HG03060 (cell line): Measurements from ENCODE around the gene RPL28.
"Not testable (repeated sequence)": the region's sequence is repeated elsewhere in the genome, so short reads cannot be mapped to it uniquely, and the experiment has no call there.

Experiments
- ATAC-seq: cut with Tn5 transposase; IDR thresholded peaks from one replicate; pipeline ENCODE4 v1.9.1; 2021; ENCODE audit warnings: low read depth, moderate number of reproducible peaks; ENCODE audit not compliant: unreplicated experiment

The RPL28 gene

GRCh38 chr19:55391191-55391670 is 5.5 kb downstream of the RPL28 start:
- ATAC-seq = no peak

GRCh38 chr19:55391702-55392615 is 6.2 kb downstream of the RPL28 start:
- no peak for ATAC-seq

- no peak for ATAC-seq
Observed at GRCh38 chr19:55392820-55393761, 7.4 kb downstream of the RPL28 start.

GRCh38 chr19:55398200-55398925 is 12.6 kb downstream of the RPL28 start:
- no peak for ATAC-seq

- no peak for ATAC-seq
Observed at GRCh38 chr19:55400281-55401087, 14.8 kb downstream of the RPL28 start.

- ATAC-seq = not testable (repeated sequence)
Observed at GRCh38 chr19:55401390-55401789, 15.7 kb downstream of the RPL28 start.

GRCh38 chr19:55402509-55402908 is 16.8 kb downstream of the RPL28 start:
- no peak for ATAC-seq

GRCh38 chr19:55405638-55406037 is 19.9 kb downstream of the RPL28 start:
- no peak for ATAC-seq

DNA sequence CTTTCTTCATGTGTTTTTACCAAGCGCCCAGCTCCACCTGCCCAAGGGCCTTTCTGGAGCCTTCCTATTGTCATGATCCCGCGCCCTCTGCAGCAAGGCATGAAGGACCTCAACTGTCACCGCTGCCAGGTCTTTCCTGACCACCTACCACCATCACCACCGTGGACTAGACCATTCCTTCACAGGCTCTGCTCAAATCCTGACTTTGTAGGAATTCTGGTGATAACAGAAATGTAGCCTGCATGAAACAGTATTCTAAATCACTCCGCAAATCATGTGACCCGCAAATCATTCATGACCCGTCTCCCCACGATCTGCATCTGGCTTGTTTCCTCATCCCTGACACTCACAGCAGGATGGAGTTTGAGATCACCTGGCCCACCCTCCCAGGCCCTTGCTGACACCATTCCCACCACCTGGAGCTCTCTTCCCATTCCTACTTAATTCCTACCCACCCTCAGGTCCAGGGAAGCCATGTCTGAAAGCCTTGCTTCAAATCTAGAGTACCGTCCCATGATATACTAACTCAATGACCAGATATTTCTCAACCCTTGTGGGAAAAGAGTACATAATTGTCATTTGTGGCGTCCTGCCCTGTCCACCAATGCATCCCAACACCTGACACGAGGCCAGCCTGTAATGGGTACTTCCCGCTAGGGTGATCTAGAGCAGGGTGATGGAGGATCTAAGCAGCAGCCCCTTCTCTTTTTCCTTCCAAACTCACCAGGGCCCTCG is 20.5 kb downstream of the RPL28 start:
- ATAC-seq = no peak

DNA sequence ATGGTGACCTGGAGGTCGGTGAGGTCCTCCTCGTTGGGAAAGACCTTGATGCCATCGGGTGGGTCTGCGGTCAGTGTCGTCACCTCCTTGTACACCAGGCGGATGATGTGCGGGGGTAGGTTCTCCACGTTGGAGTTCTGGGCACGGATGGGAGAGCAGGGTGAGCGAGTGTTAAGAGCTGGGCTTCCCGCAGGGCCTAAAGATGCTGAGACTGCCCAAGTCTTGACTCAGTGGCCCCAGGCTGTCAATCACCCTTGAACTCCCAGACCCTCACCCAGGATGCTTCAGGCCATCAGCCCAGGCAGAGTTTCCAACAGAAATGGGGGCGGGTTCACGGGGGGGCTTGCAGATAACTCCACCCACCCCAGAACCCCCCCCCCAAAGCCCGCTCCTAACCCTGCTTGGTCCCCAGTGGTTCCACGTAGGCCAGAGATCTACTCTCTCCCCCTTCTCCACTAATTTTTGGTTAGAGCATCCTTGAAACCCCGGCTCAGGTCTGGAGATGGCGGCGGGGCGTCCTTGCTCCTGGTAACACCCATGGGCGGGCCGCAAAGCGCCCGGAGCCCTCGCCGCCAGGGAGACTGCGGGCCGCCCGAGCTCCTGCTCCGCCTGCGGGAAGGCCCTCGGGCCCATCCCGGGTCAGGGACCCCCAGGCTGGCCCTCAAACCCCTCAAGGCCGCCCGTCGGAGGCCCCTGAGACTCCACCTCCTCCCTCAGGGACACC is 21.3 kb downstream of the RPL28 start:
- ATAC-seq = no peak

DNA sequence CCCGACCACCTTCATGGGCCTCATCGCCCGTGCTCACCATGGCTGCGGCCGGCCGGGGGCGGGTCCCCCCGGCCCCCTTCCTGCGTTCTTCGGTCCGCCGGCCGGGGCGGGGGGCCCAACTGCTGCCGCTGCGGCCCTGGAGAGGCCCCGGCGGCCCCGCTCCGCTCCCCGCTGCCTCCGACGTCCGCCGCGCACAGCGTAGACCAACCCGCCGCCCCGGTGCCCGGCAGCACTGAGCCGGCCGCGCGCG is 21.7 kb downstream of the RPL28 start, which contains the start of gene UBE2S:
UBE2S (minus strand) TSS at position 239 of the 250 bp plus-strand sequence; CDS start at position 40, 199 bp downstream.
- ATAC-seq = not testable (repeated sequence)

DNA sequence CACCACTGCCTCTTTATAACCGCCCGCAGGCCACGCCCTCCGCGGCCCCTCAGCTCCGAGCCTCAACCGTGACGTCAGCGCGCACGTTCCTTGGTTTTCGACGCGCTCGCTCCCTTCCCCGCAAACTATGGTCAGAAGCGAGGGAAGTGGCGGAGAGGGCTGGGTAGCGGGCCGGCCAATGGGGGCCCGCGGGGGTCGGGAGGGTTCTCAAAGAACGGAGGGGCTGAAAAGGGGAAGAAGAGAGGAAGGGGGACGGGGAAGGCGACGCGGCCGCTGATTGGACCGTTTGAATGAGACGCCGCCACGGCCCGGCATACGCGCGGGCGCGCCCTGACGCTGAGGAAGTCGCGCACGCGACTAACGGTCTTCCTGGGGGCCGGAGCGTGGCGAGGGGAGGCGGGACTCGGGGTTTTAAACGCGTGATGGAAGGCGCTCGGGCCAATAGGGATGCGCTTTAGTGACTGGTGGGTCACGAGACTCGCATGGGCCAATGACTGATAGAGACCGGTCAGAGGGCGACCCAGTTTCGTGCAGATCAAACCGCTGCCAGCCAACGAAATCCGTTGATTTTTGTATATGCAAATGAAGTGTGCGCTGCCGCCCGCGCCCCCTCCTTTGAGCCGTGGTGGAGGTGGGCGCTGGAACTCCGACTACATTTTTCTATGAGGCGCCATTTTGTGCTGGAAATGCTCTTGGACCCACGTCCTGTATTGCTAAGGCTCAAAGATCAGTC is 22.2 kb downstream of the RPL28 start:
- ATAC-seq = peak; percentile 68

DNA sequence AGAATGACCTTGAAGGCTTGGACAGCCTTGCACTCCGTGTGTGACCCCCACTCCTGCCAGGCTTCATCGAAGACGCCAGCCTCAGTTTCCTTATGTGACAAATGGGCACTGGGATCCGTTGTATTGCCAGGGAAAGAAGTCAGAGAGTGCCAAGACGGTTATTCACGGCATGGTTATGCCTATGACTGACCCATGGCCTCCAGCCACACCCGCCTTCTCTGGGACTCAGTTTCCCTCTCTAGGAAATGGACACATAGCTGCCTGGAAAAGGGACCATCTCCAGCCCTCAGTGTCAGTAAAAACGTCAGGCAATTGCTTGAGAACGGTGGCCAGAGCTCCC is 22.8 kb downstream of the RPL28 start:
- no peak for ATAC-seq

- ATAC-seq = not testable (repeated sequence)
Observed at GRCh38 chr19:55409179-55409578, 23.4 kb downstream of the RPL28 start.

- ATAC-seq = no peak
Observed at GRCh38 chr19:55410168-55410567, 24.4 kb downstream of the RPL28 start.

GRCh38 chr19:55418185-55418584 is 32.5 kb downstream of the RPL28 start:
- ATAC-seq = no peak

DNA sequence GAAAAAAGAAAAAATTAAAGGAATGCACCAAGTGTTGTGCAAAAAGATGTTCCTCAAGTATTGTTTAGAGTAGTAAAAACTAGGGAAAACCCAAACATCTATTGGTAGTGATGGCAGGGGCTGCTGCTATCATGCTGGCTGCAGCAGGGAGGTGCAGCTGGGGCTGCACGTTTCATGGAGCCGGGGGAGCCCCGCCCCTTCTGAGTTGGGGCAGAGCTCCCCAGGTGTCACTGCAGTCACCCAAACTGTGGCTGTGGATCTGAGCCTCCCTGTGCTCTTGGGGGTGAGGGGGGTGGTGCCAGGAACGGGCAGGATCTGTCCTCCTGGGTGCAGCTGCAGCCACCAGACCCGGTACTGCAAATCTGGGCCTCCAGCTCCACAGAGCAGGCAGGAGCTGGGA is 33.4 kb downstream of the RPL28 start:
- no peak for ATAC-seq
